ENCODE data around the gene LAMC3. TPM values are rescaled to one million over a fixed set of nuclear protein-coding genes. Genes with fewer than 3 reads are reported as not detected.

The LAMC3 gene
- total RNA-seq: 0.07 TPM in 1 of 2 replicates, not detected in the other

DNA sequence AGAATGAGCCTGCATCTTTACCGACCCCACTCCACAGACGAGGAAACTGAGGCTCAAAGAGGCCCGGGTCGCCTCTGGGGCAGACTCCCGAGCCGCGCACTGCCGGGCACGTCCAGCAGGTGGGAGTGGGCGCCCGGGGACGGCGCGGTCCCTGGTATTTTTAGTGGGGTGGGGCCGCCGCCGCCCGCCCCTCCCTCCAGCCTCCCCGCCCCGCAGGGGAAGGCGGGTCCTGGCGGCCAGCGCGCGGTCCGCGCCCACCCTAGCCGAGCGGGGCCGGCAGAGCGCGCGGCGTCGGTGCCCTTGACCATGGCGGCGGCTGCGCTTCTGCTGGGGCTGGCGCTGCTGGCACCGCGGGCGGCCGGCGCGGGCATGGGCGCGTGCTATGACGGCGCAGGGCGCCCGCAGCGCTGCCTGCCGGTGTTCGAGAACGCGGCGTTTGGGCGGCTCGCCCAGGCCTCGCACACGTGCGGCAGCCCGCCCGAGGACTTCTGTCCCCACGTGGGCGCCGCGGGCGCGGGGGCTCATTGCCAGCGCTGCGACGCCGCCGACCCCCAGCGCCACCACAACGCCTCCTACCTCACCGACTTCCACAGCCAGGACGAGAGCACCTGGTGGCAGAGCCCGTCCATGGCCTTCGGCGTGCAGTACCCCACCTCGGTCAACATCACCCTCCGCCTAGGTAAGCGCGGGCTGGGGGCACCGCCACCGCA, at the start of gene LAMC3:
Gene LAMC3, plus strand, starts transcription at position 266 of the 710 bp plus-strand sequence. Its CDS starts 41 bp downstream, at position 307.

DNA sequence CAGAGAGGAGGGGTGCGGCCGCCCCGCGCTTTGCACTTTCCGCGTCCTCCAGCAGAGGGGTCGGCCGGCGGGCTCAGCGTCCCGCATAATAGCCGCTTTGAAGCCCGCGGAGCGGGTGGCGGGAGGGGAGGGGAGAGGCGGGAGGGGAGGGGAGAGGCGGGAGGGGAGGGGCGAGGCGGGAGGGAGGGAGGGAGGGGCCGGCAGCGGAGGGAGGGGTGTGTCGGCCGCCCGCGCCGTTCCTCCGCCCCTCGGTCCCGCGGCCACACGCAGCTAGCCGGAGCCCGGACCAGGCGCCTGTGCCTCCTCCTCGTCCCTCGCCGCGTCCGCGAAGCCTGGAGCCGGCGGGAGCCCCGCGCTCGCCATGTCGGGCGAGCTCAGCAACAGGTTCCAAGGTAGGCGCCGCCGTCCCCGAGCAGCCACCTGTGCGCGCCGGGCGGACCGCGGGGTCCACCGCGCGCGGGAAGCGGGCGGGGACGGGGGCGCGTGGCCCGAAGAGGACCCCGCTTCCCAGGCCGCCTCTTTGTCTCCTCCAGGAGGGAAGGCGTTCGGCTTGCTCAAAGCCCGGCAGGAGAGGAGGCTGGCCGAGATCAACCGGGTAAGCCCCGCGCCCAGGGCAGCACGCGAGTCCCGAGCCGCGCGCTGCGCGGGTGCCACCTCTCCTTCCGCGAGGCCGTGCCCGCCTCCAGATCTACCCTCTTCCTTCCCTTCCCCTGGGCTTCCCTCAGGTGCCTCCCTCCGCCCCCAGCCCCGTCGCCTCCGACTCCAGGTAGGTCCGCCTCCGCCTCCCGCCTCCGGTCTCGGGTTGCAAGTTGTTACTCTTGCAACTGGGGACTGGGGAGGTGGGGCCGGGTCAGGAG, 87.5 kb downstream of the LAMC3 start, which contains the start of gene AIF1L:
Gene AIF1L, plus strand, starts transcription at position 263 of the 857 bp plus-strand sequence. Its CDS starts 99 bp downstream, at position 362.

DNA sequence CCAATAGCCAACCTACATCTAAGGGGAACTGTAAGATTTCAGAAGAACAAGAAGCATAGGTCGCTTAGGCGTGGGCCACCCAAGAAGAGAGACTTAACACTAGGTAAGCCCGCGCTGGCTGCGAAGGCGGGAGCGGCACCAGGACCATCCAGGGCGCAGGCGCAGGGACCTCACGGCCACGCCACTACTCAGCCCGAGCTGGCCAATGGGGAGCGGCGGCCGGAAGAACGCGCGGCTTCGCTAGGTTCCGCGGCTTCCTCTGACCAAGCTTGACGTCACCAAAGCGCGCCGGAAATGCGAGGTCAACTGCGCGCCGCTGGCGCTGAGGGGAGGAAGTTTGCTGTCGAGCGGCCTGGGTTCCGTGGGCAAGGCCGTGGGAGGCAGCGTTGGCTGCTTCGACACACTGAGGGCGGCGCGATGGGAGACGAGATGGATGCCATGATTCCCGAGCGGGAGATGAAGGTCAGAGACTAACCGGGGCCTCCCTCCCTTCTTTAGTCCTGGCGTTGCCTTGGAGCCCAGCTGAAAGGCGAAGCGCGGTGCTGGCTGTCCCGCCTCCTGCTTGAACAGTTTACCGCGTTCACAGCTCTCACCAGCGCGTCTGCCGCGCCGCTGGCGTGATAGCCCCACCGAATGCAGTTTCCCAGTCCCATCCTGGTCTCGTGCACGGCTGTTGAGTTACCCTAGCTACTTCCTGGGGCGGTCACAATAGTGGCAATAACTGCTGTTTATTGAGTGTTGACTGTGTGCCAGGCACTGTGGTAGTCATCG, 116.5 kb downstream of the LAMC3 start, which contains the start of gene NUP214:
Gene NUP214, plus strand, starts transcription at position 299 of the 771 bp plus-strand sequence. Its CDS starts 119 bp downstream, at position 418.

Other genes with a start within 250 kb of the LAMC3 start
- gene ABL1, start 173.9 kb upstream of the LAMC3 start, total RNA-seq: 30.5 and 31.1 TPM in 2 replicates
- not detected in 2 replicates for gene QRFP, start 112.4 kb upstream of the LAMC3 start, total RNA-seq
- gene FIBCD1, start 69.9 kb upstream of the LAMC3 start, total RNA-seq: 0.19 and 0.56 TPM in 2 replicates
- gene AIF1L, start 87.4 kb downstream of the LAMC3 start, total RNA-seq: 2.8 and 3.7 TPM in 2 replicates
- 16.3 and 21.0 TPM in 2 replicates for gene NUP214, start 116.4 kb downstream of the LAMC3 start, total RNA-seq

All from airway epithelial cell (primary cell).